ENCODE measurements around the gene CCL7.

The CCL7 gene

GRCh38 chr17:34252444-34253138 is 17.4 kb upstream of the CCL7 start:
- H3K27me3 ChIP-seq (ENCODE audit: insufficient read depth, poor library complexity, severe bottlenecking), result no peaks in the 10 kb centered on the region
- no peak overlapping the region for H3K4me3 ChIP-seq (replicated peaks; ENCODE audit: insufficient read depth, low read length)
- no peak for DNase-seq (ENCODE audit: low read depth in 1 of 2, low spot score in 1 of 2)
- peak overlapping the region; percentile 29 for H3K27ac ChIP-seq (replicated peaks)
- no peak for TF ChIP-seq POLR2AphosphoS5 (IDR thresholded peaks at IDR 0.05; ENCODE audit: low read depth)

DNA sequence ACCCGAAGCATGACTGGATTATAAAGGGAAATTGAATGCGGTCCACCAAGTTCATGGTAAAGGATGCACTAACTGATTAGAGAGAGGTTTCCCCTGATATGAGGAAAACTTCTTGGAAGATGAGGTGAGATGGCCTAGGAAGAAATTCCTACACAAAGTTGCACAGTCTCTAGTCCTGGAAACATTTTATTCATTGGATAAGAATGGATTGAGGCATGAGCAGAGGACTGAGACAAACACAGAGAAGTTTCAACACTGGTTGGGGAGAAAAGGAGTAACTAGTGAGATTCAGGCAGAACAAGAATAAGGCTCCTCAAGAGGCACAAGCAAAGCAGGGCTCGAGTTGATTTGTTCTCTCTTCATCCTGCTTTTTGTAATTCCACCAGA is 16.9 kb upstream of the CCL7 start:
- Histone ChIP-seq H3K27me3 (ENCODE audit: insufficient read depth, poor library complexity, severe bottlenecking) (no peaks in the 10 kb centered on the region), H3K27ac (replicated peaks) (no peak overlapping the region), H3K4me3 (replicated peaks; ENCODE audit: insufficient read depth, low read length) (no peak overlapping the region)
- DNase-seq (ENCODE audit: low read depth in 1 of 2, low spot score in 1 of 2), result no peak
- TF ChIP-seq POLR2AphosphoS5 (IDR thresholded peaks at IDR 0.05; ENCODE audit: low read depth) (no peak), GABPA (IDR thresholded peaks at IDR 0.05; ENCODE audit: low read depth) (no peak), SPI1 (IDR thresholded peaks at IDR 0.05; ENCODE audit: borderline replicate concordance, low read depth) (no peak), REST (IDR thresholded peaks at IDR 0.05; ENCODE audit: insufficient replicate concordance, low read depth) (no peak)
- TF ChIP-seq, protein P1, sequence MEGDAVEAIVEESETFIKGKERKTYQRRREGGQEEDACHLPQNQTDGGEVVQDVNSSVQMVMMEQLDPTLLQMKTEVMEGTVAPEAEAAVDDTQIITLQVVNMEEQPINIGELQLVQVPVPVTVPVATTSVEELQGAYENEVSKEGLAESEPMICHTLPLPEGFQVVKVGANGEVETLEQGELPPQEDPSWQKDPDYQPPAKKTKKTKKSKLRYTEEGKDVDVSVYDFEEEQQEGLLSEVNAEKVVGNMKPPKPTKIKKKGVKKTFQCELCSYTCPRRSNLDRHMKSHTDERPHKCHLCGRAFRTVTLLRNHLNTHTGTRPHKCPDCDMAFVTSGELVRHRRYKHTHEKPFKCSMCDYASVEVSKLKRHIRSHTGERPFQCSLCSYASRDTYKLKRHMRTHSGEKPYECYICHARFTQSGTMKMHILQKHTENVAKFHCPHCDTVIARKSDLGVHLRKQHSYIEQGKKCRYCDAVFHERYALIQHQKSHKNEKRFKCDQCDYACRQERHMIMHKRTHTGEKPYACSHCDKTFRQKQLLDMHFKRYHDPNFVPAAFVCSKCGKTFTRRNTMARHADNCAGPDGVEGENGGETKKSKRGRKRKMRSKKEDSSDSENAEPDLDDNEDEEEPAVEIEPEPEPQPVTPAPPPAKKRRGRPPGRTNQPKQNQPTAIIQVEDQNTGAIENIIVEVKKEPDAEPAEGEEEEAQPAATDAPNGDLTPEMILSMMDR (IDR thresholded peaks at IDR 0.05; ENCODE audit: insufficient read depth, low read length), result no peak

GRCh38 chr17:34254146-34254545 is 15.9 kb upstream of the CCL7 start:
- H3K27me3 ChIP-seq (ENCODE audit: insufficient read depth, poor library complexity, severe bottlenecking), result no peaks in the 10 kb centered on the region
- TF ChIP-seq REST (IDR thresholded peaks at IDR 0.05; ENCODE audit: insufficient replicate concordance, low read depth) (no peak), SPI1 (IDR thresholded peaks at IDR 0.05; ENCODE audit: borderline replicate concordance, low read depth) (no peak), GABPA (IDR thresholded peaks at IDR 0.05; ENCODE audit: low read depth) (no peak), POLR2AphosphoS5 (IDR thresholded peaks at IDR 0.05; ENCODE audit: low read depth) (no peak)
- TF ChIP-seq, protein P1 (IDR thresholded peaks at IDR 0.05; ENCODE audit: insufficient read depth, low read length), result no peak
- no peak overlapping the region for H3K4me3 ChIP-seq (replicated peaks; ENCODE audit: insufficient read depth, low read length)
- DNase-seq (ENCODE audit: low read depth in 1 of 2, low spot score in 1 of 2), result no peak
- H3K27ac ChIP-seq (replicated peaks), result peak overlapping the region; percentile 29

- H3K4me3 ChIP-seq (replicated peaks; ENCODE audit: insufficient read depth, low read length), result peak within 1 kb of the TSS; percentile 41
- TF ChIP-seq SPI1 (IDR thresholded peaks at IDR 0.05; ENCODE audit: borderline replicate concordance, low read depth), result no peak
- TF ChIP-seq POLR2AphosphoS5 (IDR thresholded peaks at IDR 0.05; ENCODE audit: low read depth), result 0 out of 2 replicates have a peak, but pooled peaks have one; percentile 43
- H3K27me3 ChIP-seq (ENCODE audit: insufficient read depth, poor library complexity, severe bottlenecking), result no peaks in the 10 kb centered on the region
- peak; percentile 48 to 68 for DNase-seq (ENCODE audit: low read depth in 1 of 2, low spot score in 1 of 2)
- H3K27ac ChIP-seq (replicated peaks), result peak within 1 kb of the TSS; percentile 29
Observed at GRCh38 chr17:34254651-34255380, 15.2 kb upstream of the CCL7 start, which contains the start of gene CCL2. Gene CCL2 (plus strand): TSS chr17:34255285. CDS start chr17:34255350, 65 bp downstream.

All from HL-60 (cell line).